T-helper 1 cell treated with Interleukin-12 subunit alpha and Interleukin-12 subunit beta and Interleukin-4 antibody, amounts not matched to agents 30 ng/mL and 1 ng/mL, for 36 hours (primary cell): ENCODE data around the gene B3GAT3. TPM values are rescaled to one million over a fixed set of nuclear protein-coding genes. Genes with fewer than 3 reads are reported as not detected.
"Not testable (repeated sequence)": the region's sequence is repeated elsewhere in the genome, so short reads cannot be mapped to it uniquely, and the experiment has no call there.

Experiments used
- intact Hi-C: fragments of 100-400 bp; cut with micrococcal nuclease; formaldehyde crosslinking; loops from one replicate; pipeline ENCODE4 v1.15.1; 2024
- total RNA-seq: library from RNA; stranded (reverse); gene quantifications from 2 replicates; pipeline ENCODE4 v1.2.3, GENCODE V29; 2022

B3GAT3 gene
- total RNA-seq, 1 donor from 2014 or later: 70.6 TPM

GRCh38 chr11:62646825-62647608, 25.2 kb upstream of the B3GAT3 start:
- intact Hi-C loops: loop anchor here (1.0 to 2.0 kb wide), 13 partner anchors 18 to 854 kb away; partner anchors contain the start of genes C11orf98, CSKMT, EML3 and FEN1

- intact Hi-C loops: loop anchor here (1.0 to 2.0 kb wide), 14 partner anchors 7 to 853 kb away; partner anchors contain the start of genes C11orf98, CSKMT, EML3 and FEN1
Observed at GRCh38 chr11:62645946-62646824, 24.4 kb upstream of the B3GAT3 start, which contains the start of gene GANAB. GANAB (minus strand) TSS chr11:62646613; CDS start chr11:62646599, 14 bp downstream.

- intact Hi-C loops: loop anchor here (1.0 kb wide), 1 partner anchor 8 kb away; the partner anchor contains the start of gene INTS5
Observed at GRCh38 chr11:62645671-62645945, 23.8 kb upstream of the B3GAT3 start.

DNA sequence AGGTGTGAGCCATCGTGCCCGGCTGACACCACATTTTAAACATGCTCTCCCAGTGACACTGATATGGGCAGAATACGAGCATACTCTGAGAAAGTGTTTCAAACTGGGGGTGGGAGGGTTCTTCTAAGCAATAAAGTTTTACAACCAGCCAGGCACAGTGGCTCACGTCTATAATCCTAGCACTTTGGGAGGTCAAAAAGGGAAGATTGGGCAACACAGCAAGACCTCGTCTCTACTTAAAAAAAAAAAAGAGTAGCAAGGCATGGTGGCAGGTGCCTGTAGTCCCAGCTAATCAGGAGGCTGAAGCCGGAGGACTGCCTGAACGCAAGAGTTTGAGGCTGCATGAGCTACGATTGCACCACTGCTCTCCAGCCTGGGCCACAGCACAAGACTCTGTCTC, 22.4 kb upstream of the B3GAT3 start:
- intact Hi-C loops: no loop called here

- intact Hi-C loops: no loop called here
Observed at GRCh38 chr11:62632492-62632891, 10.7 kb upstream of the B3GAT3 start.

DNA sequence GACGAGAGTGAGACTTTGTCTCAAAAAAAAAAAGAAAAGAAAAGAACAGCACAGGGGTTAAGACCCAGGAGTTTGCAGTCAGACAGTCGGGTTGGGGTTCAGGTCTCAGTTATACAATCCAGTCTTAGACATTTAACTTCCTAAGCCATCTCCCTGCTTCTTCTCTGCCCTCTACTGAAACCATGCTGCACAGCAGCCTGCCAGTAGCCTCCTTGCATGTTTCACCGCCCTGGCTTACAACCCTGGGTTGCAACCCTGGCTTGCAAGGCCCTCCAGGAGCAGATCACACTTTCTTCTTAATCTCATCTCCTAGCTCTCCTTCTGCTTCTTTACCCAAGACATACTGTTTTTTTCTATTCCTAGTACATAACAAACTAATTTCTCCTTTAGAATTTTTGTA, 5.9 kb upstream of the B3GAT3 start:
- intact Hi-C loops: no loop called here

DNA sequence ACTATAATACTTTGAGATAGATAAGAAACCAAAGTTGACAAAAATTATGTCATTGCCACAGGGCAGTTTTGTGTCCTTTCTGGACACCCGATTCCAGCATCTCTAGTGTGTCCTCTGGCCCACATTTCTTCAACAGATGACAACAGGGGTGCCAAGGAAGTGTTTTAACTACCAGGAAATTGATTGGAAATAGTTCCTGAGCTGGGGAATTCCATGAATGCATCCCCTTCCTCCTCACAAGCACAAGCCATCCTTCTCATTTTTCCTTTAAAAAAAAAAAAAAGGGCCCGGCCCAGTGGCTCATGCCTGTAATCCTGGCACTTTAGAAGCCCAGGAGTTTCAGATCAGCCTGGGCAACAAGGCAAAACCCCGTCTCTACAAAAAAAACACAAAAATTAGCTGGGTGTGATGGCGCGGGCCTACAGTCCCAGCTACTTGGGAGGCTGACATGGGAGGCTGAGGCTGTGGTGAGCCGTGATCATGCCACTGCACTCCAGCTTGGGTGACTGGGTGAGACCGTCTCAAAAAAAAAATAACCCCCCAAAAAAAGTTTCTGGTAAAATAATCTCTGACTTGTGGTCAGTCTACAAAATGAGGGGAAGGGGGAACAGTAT, 797 bp upstream of the B3GAT3 start:
- intact Hi-C loops: loop anchor here (1.0 kb wide), 9 partner anchors 9 to 87 kb away; partner anchors contain the start of genes C11orf98, CSKMT, GANAB and INTS5

GRCh38 chr11:62621027-62621566, 689 bp downstream of the B3GAT3 start:
- intact Hi-C loops: no loop called here

DNA sequence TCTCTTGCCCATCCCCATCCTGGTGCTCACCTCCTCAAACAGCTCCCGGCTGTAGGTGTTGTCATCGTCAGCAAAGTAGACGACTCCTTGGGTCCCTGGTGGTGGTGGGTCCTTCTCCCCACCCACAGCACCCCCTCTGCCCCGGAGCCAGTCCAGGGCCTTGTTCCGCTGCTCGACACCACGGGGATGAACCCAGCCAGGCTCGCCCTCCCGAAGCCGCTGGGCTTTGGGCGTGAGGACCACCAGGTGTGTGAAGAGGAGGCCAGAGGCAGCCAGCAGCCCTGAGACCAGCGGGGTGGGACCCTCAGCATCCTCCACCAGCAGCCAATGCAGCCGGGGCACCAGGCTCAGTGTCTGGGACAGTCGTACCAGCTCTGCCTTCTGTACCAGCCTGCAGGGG, 4.8 kb downstream of the B3GAT3 start:
- intact Hi-C loops: not testable (repeated sequence)

GRCh38 chr11:62615521-62615920, 6.3 kb downstream of the B3GAT3 start:
- intact Hi-C loops: no loop called here

GRCh38 chr11:62614275-62614674, 7.5 kb downstream of the B3GAT3 start:
- intact Hi-C loops: loop anchor here (5.0 kb wide), 1 partner anchor 158 kb away; the partner anchor contains the start of gene TAF6L

DNA sequence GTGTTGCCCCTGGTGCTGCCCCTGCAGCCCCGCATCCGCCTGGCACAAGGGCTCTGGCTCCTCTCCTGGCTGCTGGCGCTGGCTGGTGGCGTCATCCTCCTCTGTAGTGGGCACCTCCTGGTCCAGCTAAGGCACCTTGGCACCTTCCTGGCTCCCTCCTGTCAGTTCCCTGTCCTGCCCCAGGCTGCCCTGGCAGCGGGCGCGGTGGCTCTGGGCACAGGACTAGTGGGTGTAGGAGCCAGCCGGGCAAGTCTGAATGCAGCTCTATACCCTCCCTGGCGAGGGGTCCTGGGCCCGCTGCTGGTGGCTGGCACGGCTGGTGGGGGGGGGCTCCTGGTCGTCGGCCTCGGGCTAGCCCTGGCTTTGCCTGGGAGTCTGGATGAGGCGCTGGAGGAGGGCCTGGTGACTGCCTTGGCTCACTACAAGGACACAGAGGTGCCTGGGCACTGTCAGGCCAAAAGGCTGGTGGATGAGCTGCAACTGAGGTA, 8.5 kb downstream of the B3GAT3 start:
- intact Hi-C loops: loop anchor here (1.0 to 5.0 kb wide), 4 partner anchors 9 to 159 kb away; partner anchors contain the start of genes C11orf98, CSKMT and TAF6L

GRCh38 chr11:62612366-62613290, 9.2 kb downstream of the B3GAT3 start, which contains the start of the genes EML3 and ROM1:
EML3 (minus strand) TSS chr11:62612775; CDS start chr11:62612457, 318 bp downstream.
ROM1 (plus strand) TSS chr11:62613257; CDS start chr11:62613282, 25 bp downstream.
- intact Hi-C loops: loop anchor here (1.0 to 5.0 kb wide), 9 partner anchors 10 to 160 kb away; partner anchors contain the start of genes C11orf98, CSKMT, GANAB and MTA2

DNA sequence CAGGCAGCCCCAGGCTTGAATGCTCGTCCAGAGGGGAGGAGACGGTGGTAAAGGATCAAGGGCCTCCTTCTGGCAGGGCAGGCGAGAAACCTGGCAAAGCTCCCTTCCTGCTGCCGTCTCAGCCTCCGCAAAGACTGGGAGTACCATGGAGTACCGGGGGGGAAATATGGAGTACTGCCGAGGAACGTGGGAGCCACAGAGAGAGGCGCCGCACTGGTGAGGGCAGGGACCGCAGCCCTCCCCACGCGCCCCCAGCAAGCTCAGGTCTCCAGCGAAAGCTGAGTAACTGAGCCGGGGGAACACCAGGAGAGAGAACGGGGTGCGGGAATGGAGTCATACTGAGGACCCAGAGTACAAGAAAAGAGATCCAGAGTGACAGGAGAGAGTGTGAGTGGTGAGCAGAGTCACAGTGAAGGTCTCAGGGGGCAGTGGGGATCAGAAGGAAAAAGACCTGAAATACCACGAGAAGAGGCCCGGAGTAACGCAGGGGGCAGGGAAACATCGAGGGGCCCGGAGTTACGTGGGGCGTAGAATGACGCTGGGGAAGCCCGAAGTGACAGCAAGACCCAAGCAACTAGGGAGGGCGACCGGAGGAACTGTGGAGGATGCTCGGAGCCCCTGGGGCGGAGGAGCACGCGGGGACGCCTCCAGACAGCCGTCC, 10.0 kb downstream of the B3GAT3 start:
- intact Hi-C loops: loop anchor here (1.0 to 5.0 kb wide), 7 partner anchors 11 to 160 kb away; partner anchors contain the start of genes C11orf98, CSKMT, GANAB and MTA2

DNA sequence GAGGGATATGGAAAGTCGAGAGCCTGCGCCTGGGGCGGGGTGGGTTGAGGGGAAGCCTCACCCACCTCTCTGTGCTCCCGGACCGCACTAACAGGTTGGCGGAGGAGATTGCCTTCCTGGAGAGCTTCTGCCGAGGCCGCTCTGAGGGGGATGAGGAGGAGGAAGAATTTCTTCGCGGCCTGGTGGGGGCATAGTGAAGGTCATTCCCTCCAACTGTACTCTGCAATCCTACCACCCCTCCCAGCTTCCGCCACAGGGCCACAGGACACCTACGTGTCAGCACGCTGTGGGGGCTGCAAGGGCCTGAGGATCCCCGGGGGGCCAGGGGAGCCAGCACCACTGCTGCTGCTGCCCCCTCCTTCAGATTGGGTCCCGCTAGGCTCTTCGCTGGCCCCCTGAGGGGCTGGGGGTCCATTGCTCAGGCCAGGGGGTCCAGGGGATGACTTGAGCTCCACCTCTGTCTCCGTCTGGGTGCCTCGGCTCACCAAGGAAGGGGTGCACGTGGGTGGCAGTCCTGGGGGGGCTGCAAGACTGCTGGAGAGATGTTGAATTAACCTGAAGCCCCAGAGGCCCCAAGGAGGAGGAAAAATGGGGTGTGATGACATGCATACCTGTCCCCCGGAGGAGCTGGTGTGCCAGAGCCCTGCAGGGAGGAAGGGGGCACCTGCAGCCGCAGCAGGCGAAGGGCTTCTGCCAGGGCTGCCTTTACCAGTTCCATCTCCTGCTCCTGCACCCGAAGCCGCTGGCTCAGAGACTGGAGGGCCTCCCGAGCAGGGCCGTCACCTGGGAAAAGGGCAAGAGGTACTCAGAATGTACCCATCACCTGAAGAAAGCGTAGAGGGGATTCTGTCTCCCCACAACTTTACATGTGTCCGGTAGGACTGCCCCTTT, 10.7 kb downstream of the B3GAT3 start:
- intact Hi-C loops: loop anchor here (5.0 kb wide), 1 partner anchor 161 kb away; the partner anchor contains the start of gene TAF6L

DNA sequence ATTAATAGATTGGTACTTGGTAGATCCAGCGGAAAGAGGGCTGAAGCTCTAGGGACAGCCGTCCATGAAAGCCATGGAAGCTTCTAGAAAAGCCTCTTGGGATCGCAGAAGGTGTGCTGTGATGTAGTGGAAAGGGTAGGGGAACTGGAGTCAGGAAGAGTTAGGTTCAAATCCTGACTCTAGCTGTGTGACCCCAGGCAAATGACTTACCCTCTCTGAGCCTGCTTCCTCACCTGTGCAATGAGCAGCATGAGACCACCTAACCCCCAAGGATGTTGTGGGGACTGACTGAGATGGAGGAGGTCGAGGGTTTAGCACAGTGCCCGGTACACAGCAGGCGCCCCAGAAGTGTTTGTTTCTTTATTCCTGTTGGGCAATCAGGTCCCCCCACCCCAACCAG, 11.4 kb downstream of the B3GAT3 start:
- intact Hi-C loops: loop anchor here (5.0 kb wide), 1 partner anchor 162 kb away; the partner anchor contains the start of gene TAF6L

GRCh38 chr11:62608776-62609175, 13.0 kb downstream of the B3GAT3 start:
- intact Hi-C loops: no loop called here

- intact Hi-C loops: no loop called here
Observed at GRCh38 chr11:62607714-62608113, 14.1 kb downstream of the B3GAT3 start.
